ENCODE data around the gene PAGE5. TPM values are rescaled to one million over a fixed set of nuclear protein-coding genes. Genes with fewer than 3 reads are reported as not detected.
A peak's percentile ranks its signal among the peaks of the same experiment; 100 is the strongest.

Gene PAGE5
- polyA plus RNA-seq, 2 of the 4 experiments (the other 2 are of a cell fraction): not detected

GRCh38 chrX:55196688-55197087 is 23.5 kb upstream of the PAGE5 start:
- H3K9me3 ChIP-seq: no peaks in the 10 kb centered on the region
- no peaks in the 10 kb centered on the region for H3K4me1 ChIP-seq
- no peak overlapping the region for H3K4me3 ChIP-seq
- FAIRE-seq (no peak), ATAC-seq (no peak), DNase-seq (ENCODE audit: low read depth in 1 of 2, low spot score in 1 of 2) (no peak)
- WGBS (ENCODE audit: missing lambda C conversion rate): 62% methylated on average over 1 of the region's 1 CpG
- POLR2A ChIA-PET: no interaction called here
- TF ChIP-seq ELK1 (IDR thresholded peaks at IDR 0.05; ENCODE audit: low read depth, low read length): no peak
- TF ChIP-seq ZFP36 (IDR thresholded peaks at IDR 0.05; ENCODE audit: borderline replicate concordance, partially characterized antibody): peak; percentile 52
- no peak overlapping the region for H3K4me2 ChIP-seq
- CTCF ChIA-PET: no interaction called here
- no peak overlapping the region for H3K27ac ChIP-seq

- no peaks in the 10 kb centered on the region for H3K4me1 ChIP-seq
- WGBS (ENCODE audit: missing lambda C conversion rate): 26% methylated on average over 3 of the region's 3 CpGs
- no peak for ATAC-seq
- no peak for DNase-seq (ENCODE audit: low read depth in 1 of 2, low spot score in 1 of 2)
- no peak for FAIRE-seq
- H3K4me3 ChIP-seq: no peak overlapping the region
- ChIA-PET POLR2A (no interaction called here), CTCF (no interaction called here)
- no peak overlapping the region for H3K4me2 ChIP-seq
- TF ChIP-seq CBX8 (IDR thresholded peaks at IDR 0.05): no peak
- no peak for TF ChIP-seq REST (IDR thresholded peaks at IDR 0.05)
- no peak for TF ChIP-seq RAD21 (conservative IDR thresholded peaks at IDR 0.05 in 1 of 2, IDR thresholded peaks at IDR 0.05 in 1 of 2)
- TF ChIP-seq ESRRA (IDR thresholded peaks at IDR 0.05; ENCODE audit: borderline replicate concordance, low read length): no peak
- no peak for TF ChIP-seq RNF2 (IDR thresholded peaks at IDR 0.05; ENCODE audit: borderline replicate concordance, low read depth)
- H3K9me3 ChIP-seq: no peaks in the 10 kb centered on the region
- no peak overlapping the region for H3K27ac ChIP-seq
Measured at GRCh38 chrX:55201930-55202579, 18.1 kb upstream of the PAGE5 start.

GRCh38 chrX:55206162-55206941 is 13.8 kb upstream of the PAGE5 start:
- TF ChIP-seq EHF (CRISPR knock-in tag; IDR thresholded peaks at IDR 0.05) (no peak), NFE2L2 (conservative IDR thresholded peaks at IDR 0.05; ENCODE audit: low read length) (0 out of 2 replicates have a peak, but pooled peaks have one; percentile 30), MAFK (IDR thresholded peaks at IDR 0.05; ENCODE audit: partially characterized antibody) (peak; percentile 78)
- H3K4me2 ChIP-seq: no peak overlapping the region
- DNase-seq (ENCODE audit: low read depth in 1 of 2, low spot score in 1 of 2) (no peak), FAIRE-seq (no peak), ATAC-seq (no peak)
- no peak overlapping the region for H3K27ac ChIP-seq
- POLR2A ChIA-PET: no interaction called here
- H3K4me3 ChIP-seq: no peak overlapping the region
- H3K9me3 ChIP-seq: no peaks in the 10 kb centered on the region
- CTCF ChIA-PET: no interaction called here
- H3K4me1 ChIP-seq: no peaks in the 10 kb centered on the region
- WGBS (ENCODE audit: missing lambda C conversion rate): 24% methylated on average over 6 of the region's 6 CpGs

GRCh38 chrX:55210931-55211677 is 9.0 kb upstream of the PAGE5 start:
- ATAC-seq (no peak), DNase-seq (ENCODE audit: low read depth in 1 of 2, low spot score in 1 of 2) (no peak), FAIRE-seq (no peak)
- no peak overlapping the region for H3K4me3 ChIP-seq
- H3K9me3 ChIP-seq: no peaks in the 10 kb centered on the region
- CTCF ChIA-PET: no interaction called here
- TF ChIP-seq FOSL2 (IDR thresholded peaks at IDR 0.05): no peak
- TF ChIP-seq FOSL2 (CRISPR knock-in tag; IDR thresholded peaks at IDR 0.05): no peak
- no peak for TF ChIP-seq HEYL (CRISPR knock-in tag; IDR thresholded peaks at IDR 0.05)
- no peak for TF ChIP-seq NR3C1 (IDR thresholded peaks at IDR 0.05)
- no peak for TF ChIP-seq RCOR1 (IDR thresholded peaks at IDR 0.05; ENCODE audit: low read depth, low read length)
- POLR2A ChIA-PET: no interaction called here
- no peak overlapping the region for H3K27ac ChIP-seq
- WGBS (ENCODE audit: missing lambda C conversion rate): 46% methylated on average over 13 of the region's 13 CpGs
- peak overlapping the region; percentile 33; the same call in 2 of the 3 replicates for H3K4me2 ChIP-seq
- no peaks in the 10 kb centered on the region for H3K4me1 ChIP-seq
